Stimulated activated CD8-positive, alpha-beta memory T cell treated with anti-CD3 and anti-CD28 coated beads, Interleukin-7, amount 100 ng/mL, for 48 hours (primary cell): Measurements from ENCODE around the gene MYH4.

Source experiments
- DNase-seq, 2 donors: peaks; one replicate each; pipeline ENCODE4 v3.0.0-alpha.2; 2020; ENCODE audit warnings: low read depth in 1 of 2; ENCODE audit errors: extremely low read depth in 1 of 2

Gene MYH4

GRCh38 chr17:10469459-10469858 lies at the start of gene MYH4:
TSS of gene MYH4 (minus strand) at chr17:10469559. CDS start at chr17:10466745, 2,814 bp downstream.
- no peak for DNase-seq

GRCh38 chr17:10518271-10519037 lies 49.1 kb upstream of the MYH4 start, which contains the start of gene MYH1:
TSS of gene MYH1 (minus strand) at chr17:10518542. CDS start at chr17:10516642, 1,900 bp downstream.
- DNase-seq = no peak

GRCh38 chr17:10516638-10517037 lies 47.3 kb upstream of the MYH4 start:
- no peak for DNase-seq

GRCh38 chr17:10516065-10516464 lies 46.7 kb upstream of the MYH4 start:
- no peak for DNase-seq

- DNase-seq = no peak
Measured at GRCh38 chr17:10513299-10514067, 44.1 kb upstream of the MYH4 start.

- DNase-seq = no peak
Measured at GRCh38 chr17:10512856-10513255, 43.5 kb upstream of the MYH4 start.

GRCh38 chr17:10499950-10500349 lies 30.6 kb upstream of the MYH4 start:
- DNase-seq = no peak

- no peak for DNase-seq
Measured at GRCh38 chr17:10492004-10492403, 22.6 kb upstream of the MYH4 start.

- no peak for DNase-seq
Measured at GRCh38 chr17:10482252-10482651, 12.9 kb upstream of the MYH4 start.

- DNase-seq = no peak
Measured at GRCh38 chr17:10477701-10478100, 8.3 kb upstream of the MYH4 start.

- no peak for DNase-seq
Measured at GRCh38 chr17:10474536-10474935, 5.2 kb upstream of the MYH4 start.

- DNase-seq = no peak
Measured at GRCh38 chr17:10471858-10472257, 2.5 kb upstream of the MYH4 start.

GRCh38 chr17:10463402-10463801 lies 6.0 kb downstream of the MYH4 start:
- no peak for DNase-seq

GRCh38 chr17:10460062-10460461 lies 9.3 kb downstream of the MYH4 start:
- DNase-seq = no peak

GRCh38 chr17:10458701-10459100 lies 10.7 kb downstream of the MYH4 start:
- DNase-seq = no peak

- DNase-seq = no peak
Measured at GRCh38 chr17:10457952-10458351, 11.4 kb downstream of the MYH4 start.

GRCh38 chr17:10447026-10447931 lies 22.1 kb downstream of the MYH4 start:
- no peak for DNase-seq

- DNase-seq = no peak
Measured at GRCh38 chr17:10439816-10440215, 29.5 kb downstream of the MYH4 start.

- no peak for DNase-seq
Measured at GRCh38 chr17:10435096-10435495, 34.3 kb downstream of the MYH4 start.

GRCh38 chr17:10429421-10430045 lies 39.8 kb downstream of the MYH4 start:
- no peak for DNase-seq

GRCh38 chr17:10428781-10429180 lies 40.6 kb downstream of the MYH4 start:
- no peak for DNase-seq
